Ishikawa (cell line): ENCODE measurements around the gene SMC6.

Experiments
- CEBPB ChIP-seq: IDR thresholded peaks from 2 replicates; pipeline ENCODE4 v1.6.1; 2012
- CREB1 ChIP-seq: IDR thresholded peaks from 2 replicates; pipeline ENCODE4 v1.6.1; 2012; ENCODE audit warnings: low read depth
- EGR1 ChIP-seq: IDR thresholded peaks from 2 replicates; pipeline ENCODE4 v1.6.1; 2012
- EP300 ChIP-seq: IDR thresholded peaks from 2 replicates; pipeline ENCODE4 v1.6.1; 2012; ENCODE audit warnings: borderline replicate concordance
- FOXM1 ChIP-seq: IDR thresholded peaks from 2 replicates; pipeline ENCODE4 v1.6.1; 2012; ENCODE audit warnings: low read depth, borderline replicate concordance
- NFIC ChIP-seq: IDR thresholded peaks from 2 replicates; pipeline ENCODE4 v1.6.1; 2012
- RAD21 ChIP-seq: IDR thresholded peaks from 2 replicates; pipeline ENCODE4 v1.6.1; 2012; ENCODE audit warnings: low read depth
- TAF1 ChIP-seq: IDR thresholded peaks from 2 replicates; pipeline ENCODE4 v1.6.1; 2012; ENCODE audit warnings: low read depth, mild to moderate bottlenecking
- TCF12 ChIP-seq: IDR thresholded peaks from 2 replicates; pipeline ENCODE4 v1.6.1; 2012; ENCODE audit warnings: low read depth
- TEAD4 ChIP-seq: IDR thresholded peaks from 2 replicates; pipeline ENCODE4 v1.6.1; 2012
- YY1 ChIP-seq: IDR thresholded peaks from 2 replicates; pipeline ENCODE4 v1.6.1; 2012; ENCODE audit warnings: low read depth
- ZBTB7A ChIP-seq: IDR thresholded peaks from 2 replicates; pipeline ENCODE4 v1.6.1; 2012; ENCODE audit warnings: low read depth
- TF ChIP-seq, protein P1 (sequence below): IDR thresholded peaks from 2 replicates; pipeline ENCODE4 v1.6.1; 2012; ENCODE audit warnings: low read depth, mild to moderate bottlenecking
- TF ChIP-seq, protein P2 (sequence below): IDR thresholded peaks from 2 replicates; pipeline ENCODE4 v1.6.1; 2012
- TF ChIP-seq, protein P3 (sequence below): IDR thresholded peaks from 2 replicates; pipeline ENCODE4 v1.6.1; 2012

SMC6 gene

DNA sequence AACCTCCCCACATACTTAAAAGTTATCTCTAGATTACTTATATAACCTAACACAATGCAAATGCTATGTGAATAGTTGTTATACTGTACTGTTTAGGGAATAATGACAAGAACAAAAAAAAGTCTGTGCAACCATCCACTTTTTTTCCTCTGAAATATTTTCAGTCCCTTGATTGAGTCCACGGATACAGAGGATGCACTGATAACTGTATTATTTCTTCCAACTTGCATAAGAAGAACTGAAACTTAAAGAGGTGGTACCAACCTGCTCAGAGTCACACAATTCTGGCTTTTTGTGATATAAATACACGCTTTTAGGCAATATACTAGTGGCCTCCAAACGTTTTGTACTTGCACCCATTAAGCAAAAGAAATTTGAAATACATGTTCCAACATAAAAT lies 1.4 kb downstream of the SMC6 start:
- TF ChIP-seq ZBTB7A, result no peak

DNA sequence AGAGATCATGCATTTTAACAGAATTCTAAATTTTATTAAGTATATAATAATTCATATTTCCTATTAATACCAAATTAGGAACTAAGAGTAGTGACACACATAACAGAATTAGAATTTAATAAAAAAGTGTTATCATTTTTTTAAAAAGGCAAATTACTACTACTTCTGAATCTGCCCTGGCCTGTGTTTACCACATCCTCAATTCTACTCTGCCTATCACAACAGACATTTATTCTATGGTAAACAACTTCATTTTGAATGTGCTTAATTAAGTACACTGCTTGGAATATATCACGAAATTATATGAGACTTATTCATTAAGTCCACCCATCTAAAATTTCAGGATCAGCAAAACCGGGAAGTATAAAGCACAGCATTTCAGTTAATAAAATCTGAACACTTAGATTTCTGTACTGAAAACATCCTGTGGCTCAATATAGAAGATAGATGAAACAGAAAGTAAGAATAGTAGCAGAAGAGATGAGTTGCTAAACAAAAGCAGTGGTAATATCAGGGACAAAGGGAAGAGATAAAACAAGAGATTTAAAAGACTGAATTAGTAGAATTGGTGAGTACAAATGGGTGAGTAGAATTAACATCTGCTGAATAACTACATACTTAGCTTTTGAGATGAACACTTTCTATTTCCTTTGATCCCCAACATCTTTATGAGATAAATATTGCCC lies 3.7 kb downstream of the SMC6 start:
- no peak for TF ChIP-seq CREB1
- TF ChIP-seq FOXM1, result no peak
- TF ChIP-seq, protein P1, sequence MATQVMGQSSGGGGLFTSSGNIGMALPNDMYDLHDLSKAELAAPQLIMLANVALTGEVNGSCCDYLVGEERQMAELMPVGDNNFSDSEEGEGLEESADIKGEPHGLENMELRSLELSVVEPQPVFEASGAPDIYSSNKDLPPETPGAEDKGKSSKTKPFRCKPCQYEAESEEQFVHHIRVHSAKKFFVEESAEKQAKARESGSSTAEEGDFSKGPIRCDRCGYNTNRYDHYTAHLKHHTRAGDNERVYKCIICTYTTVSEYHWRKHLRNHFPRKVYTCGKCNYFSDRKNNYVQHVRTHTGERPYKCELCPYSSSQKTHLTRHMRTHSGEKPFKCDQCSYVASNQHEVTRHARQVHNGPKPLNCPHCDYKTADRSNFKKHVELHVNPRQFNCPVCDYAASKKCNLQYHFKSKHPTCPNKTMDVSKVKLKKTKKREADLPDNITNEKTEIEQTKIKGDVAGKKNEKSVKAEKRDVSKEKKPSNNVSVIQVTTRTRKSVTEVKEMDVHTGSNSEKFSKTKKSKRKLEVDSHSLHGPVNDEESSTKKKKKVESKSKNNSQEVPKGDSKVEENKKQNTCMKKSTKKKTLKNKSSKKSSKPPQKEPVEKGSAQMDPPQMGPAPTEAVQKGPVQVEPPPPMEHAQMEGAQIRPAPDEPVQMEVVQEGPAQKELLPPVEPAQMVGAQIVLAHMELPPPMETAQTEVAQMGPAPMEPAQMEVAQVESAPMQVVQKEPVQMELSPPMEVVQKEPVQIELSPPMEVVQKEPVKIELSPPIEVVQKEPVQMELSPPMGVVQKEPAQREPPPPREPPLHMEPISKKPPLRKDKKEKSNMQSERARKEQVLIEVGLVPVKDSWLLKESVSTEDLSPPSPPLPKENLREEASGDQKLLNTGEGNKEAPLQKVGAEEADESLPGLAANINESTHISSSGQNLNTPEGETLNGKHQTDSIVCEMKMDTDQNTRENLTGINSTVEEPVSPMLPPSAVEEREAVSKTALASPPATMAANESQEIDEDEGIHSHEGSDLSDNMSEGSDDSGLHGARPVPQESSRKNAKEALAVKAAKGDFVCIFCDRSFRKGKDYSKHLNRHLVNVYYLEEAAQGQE, result no peak
- TF ChIP-seq ZBTB7A, result no peak
- TF ChIP-seq TCF12, result no peak
- TF ChIP-seq YY1, result no peak
- TF ChIP-seq RAD21, result no peak
- TF ChIP-seq, protein P2, sequence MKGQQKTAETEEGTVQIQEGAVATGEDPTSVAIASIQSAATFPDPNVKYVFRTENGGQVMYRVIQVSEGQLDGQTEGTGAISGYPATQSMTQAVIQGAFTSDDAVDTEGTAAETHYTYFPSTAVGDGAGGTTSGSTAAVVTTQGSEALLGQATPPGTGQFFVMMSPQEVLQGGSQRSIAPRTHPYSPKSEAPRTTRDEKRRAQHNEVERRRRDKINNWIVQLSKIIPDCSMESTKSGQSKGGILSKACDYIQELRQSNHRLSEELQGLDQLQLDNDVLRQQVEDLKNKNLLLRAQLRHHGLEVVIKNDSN, result no peak

DNA sequence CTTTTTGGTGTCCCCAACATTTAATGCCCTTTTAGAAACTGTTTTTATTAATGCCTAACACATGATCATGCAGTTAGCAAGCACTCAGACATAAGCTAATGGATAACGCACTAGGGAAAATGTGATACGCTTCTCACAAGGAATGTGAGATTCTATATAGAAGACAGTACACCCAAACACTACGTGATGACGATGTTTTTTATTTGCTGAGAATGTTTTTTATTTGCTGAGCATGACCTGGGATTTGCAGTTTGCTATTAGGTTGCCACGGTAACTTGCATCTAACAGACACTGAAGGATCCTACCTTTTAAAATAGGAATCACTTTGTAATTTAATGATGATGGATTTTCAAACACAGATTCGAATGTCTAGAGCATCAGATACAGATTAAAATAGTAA lies 4.9 kb downstream of the SMC6 start:
- TF ChIP-seq TEAD4, result no peak
- TF ChIP-seq ZBTB7A, result no peak
- TF ChIP-seq, protein P1, result no peak
- TF ChIP-seq CREB1, result no peak
- TF ChIP-seq FOXM1, result no peak
- TF ChIP-seq YY1, result no peak
- no peak for TF ChIP-seq RAD21
- TF ChIP-seq, protein P2, result no peak
- no peak for TF ChIP-seq TCF12
- no peak for TF ChIP-seq EGR1
- TF ChIP-seq CEBPB, result no peak

DNA sequence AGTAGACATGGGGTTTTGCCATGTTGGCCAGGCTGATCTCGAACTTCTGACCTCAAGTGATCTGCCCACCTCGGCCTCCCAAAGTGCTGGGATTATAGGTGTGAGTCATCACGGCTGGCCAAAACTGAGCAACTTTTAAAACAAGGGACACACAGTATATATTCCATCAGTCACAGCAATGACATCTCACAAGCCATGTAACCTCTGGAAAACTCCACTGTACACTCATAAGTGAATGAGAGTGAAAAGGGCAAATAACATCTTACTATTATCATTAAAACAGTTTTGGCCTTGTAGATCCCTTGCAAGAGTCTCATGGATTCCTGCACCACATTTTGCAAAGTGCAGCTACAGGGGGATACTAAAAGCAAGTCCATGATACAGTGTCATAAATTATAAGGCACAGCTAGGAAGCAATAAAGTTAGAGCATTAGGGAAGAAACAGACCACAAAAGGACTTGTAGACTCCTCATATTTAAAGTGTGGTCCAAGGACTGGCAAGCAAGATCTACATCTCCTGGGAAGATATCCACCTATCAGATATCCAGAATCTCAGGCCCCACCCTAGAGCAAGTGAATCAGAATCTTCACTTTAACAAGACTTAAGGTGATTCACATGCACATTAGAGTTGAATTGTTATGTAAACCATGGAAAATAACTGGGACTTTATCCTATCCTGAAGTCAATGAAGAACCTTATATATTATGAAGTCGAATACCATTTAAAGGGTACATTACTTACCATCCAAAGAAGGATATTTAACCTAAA lies 5.7 kb downstream of the SMC6 start:
- TF ChIP-seq TCF12, result no peak

DNA sequence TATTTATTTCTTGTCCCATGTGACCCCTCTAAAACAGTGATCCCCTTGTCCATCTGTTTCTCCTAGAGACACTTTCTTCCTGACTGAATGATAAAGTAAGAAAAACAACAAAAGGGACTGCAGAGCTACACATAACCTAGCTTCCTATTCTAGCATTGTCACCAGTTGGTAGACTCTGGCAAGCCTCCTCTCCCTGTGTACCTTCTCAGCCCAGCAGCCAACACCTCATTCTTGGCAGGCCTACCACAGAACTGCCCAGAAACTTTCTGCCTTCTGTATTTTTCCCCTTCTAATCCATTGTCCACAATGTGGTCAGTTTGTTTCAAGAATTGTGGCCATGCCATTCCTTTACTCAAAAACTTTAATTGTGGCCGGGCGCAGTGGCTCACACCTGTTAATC lies 13.4 kb downstream of the SMC6 start:
- TF ChIP-seq EGR1 (no peak), ZBTB7A (no peak), NFIC (no peak)
- TF ChIP-seq, protein P1, result no peak

DNA sequence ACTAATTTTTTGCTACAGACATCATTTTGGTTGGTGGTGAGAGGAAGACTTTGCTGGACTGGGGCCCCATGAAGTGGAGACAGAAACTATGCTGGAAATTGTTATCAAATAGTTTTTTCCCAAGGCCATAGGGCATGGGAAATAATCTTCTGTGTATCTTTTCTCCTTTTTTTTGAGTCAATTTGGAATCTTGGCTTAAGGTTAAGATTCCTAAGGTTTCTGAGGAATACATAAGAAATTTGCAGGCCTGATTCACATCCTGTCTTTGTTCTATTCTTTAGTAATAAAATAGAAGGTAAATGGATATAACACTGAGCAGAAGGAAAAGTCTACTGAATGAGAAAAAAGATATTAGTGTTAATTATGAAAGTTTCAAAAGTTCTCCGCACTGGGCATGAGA lies 16.6 kb downstream of the SMC6 start:
- TF ChIP-seq, protein P1, result no peak
- TF ChIP-seq EGR1, result no peak
- no peak for TF ChIP-seq CEBPB
- TF ChIP-seq, protein P3, sequence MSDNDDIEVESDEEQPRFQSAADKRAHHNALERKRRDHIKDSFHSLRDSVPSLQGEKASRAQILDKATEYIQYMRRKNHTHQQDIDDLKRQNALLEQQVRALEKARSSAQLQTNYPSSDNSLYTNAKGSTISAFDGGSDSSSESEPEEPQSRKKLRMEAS, result no peak
- TF ChIP-seq ZBTB7A, result no peak
- no peak for TF ChIP-seq CREB1
- TF ChIP-seq NFIC, result no peak
- TF ChIP-seq, protein P2, result no peak
- TF ChIP-seq TCF12, result no peak
- TF ChIP-seq TEAD4, result no peak
- TF ChIP-seq FOXM1, result no peak
- TF ChIP-seq YY1, result no peak
- no peak for TF ChIP-seq TAF1
- TF ChIP-seq RAD21, result no peak
- TF ChIP-seq EP300, result no peak
